HUES6 (cell line): ENCODE data around the gene NDN.
"Not testable (repeated sequence)": the region's sequence is repeated elsewhere in the genome, so short reads cannot be mapped to it uniquely, and the experiment has no call there.

Experiments used
- H3K27ac ChIP-seq: 2 replicates; pipeline ENCODE4 v1.7.0; 2013; ENCODE audit warnings: low read depth, mild to moderate bottlenecking, low read length, inconsistent platforms
- H3K27me3 ChIP-seq: 2 replicates; pipeline ENCODE4 v1.6.1; 2013; ENCODE audit warnings: low read length; ENCODE audit not compliant: control insufficient read depth, insufficient read depth
- H3K36me3 ChIP-seq: 2 replicates; pipeline ENCODE4 v1.6.1; 2013; ENCODE audit warnings: low read length; ENCODE audit not compliant: control insufficient read depth, insufficient read depth
- H3K4me1 ChIP-seq: 2 replicates; pipeline ENCODE4 v1.6.1; 2013; ENCODE audit warnings: low read length; ENCODE audit not compliant: control insufficient read depth, insufficient read depth
- H3K4me3 ChIP-seq: 2 replicates; pipeline ENCODE4 v1.5.1; 2013; ENCODE audit warnings: low read depth, low read length
- H3K9ac ChIP-seq: one replicate; pipeline ENCODE4 v1.6.1; 2013; ENCODE audit warnings: mild to moderate bottlenecking, low read length
- H3K9me3 ChIP-seq: 2 replicates; pipeline ENCODE4 v1.6.1; 2013; ENCODE audit warnings: low read depth, low read length; ENCODE audit not compliant: control insufficient read depth, insufficient read depth

Gene NDN, protein sequence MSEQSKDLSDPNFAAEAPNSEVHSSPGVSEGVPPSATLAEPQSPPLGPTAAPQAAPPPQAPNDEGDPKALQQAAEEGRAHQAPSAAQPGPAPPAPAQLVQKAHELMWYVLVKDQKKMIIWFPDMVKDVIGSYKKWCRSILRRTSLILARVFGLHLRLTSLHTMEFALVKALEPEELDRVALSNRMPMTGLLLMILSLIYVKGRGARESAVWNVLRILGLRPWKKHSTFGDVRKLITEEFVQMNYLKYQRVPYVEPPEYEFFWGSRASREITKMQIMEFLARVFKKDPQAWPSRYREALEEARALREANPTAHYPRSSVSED

DNA sequence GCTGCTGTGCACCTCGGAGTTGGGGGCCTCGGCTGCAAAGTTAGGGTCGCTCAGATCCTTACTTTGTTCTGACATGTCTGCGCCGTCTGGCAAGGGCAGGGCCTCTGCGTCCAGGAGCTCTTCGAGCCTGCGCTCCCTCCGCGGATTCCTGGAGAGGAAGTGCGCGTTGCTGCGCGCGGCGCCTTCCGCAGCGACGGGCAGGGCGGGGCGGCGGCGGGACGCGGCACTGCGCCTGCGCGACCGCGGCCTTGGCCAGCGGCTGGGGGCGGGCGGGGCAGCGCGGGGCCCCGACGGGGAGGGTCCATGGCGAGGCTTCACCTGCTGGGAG is at the start of gene NDN:
Gene NDN, minus strand, starts transcription at position 163 of the 328 bp plus-strand sequence. Its CDS starts 88 bp downstream, at position 75.
- Histone ChIP-seq H3K4me3 (peak within 1 kb of the TSS; percentile 78), H3K4me1 (no peaks in the 10 kb centered on the region), H3K9ac (peak within 1 kb of the TSS; percentile 46), H3K36me3 (no peaks in the 10 kb centered on the region), H3K9me3 (peaks cover 11% of the 10 kb centered on the region; the same call in 1 of the 2 replicates), H3K27ac (no peak within 1 kb of the TSS), H3K27me3 (no peaks in the 10 kb centered on the region; the same call in 1 of the 2 replicates)

DNA sequence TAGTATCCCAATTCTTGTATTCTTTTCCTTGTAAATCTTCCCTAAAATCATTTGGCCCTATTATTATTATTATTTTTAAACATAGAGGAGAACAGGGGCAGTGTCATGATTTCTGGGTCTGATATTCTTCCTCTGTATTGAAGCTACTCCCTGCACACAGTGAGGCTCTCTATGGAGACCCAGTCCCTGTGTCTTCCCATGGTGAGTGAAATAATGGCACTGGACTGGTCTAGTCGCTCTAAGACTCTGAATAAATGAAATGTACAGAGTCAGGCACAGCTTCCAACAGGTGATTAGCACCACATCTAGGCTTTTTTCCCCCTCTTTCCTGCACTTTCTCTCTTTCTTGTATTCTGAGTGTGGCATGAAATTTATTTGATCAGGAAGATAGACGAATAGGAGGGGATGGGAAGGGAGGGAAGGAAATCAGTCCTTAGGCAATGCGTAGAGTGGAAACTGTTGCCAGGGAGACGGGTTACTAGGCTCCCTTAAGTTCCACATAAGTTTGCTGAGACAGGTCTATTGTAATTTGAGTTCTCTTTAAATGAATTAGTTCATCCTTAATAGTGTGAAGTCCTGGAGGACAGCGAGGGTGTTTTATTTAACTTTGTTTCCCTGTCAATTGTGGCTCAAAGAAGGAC is 49.0 kb upstream of the NDN start:
- peaks cover 12% of the 10 kb centered on the region; the same call in 1 of the 2 replicates for H3K9me3 ChIP-seq
- no peak overlapping the region for H3K27ac ChIP-seq
- no peaks in the 10 kb centered on the region for H3K27me3 ChIP-seq
- no peak overlapping the region for H3K9ac ChIP-seq
- H3K4me3 ChIP-seq: no peak overlapping the region
- H3K4me1 ChIP-seq: no peaks in the 10 kb centered on the region
- H3K36me3 ChIP-seq: no peaks in the 10 kb centered on the region

DNA sequence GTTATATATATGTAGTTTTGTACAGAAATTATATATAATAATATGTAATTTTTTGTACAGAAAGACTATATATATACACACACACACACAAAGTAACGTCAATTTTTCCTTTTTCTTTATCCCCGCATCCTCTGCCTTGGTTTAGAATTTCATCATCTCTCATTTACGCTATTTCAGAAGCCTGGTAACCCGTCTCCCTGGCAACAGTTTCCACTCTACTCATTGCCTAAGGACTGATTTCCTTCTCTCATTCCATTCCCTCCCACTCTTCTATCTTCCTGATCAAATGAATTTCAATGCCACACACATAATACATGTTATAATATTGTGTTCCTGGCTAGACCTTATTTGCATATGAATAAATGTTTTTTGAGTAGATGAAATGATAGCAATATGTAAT is 47.8 kb upstream of the NDN start:
- H3K9me3 ChIP-seq: peaks cover 11% of the 10 kb centered on the region; the same call in 1 of the 2 replicates
- H3K36me3 ChIP-seq: no peaks in the 10 kb centered on the region
- H3K9ac ChIP-seq: no peak overlapping the region
- no peaks in the 10 kb centered on the region for H3K27me3 ChIP-seq
- H3K27ac ChIP-seq: no peak overlapping the region
- no peaks in the 10 kb centered on the region for H3K4me1 ChIP-seq
- no peak overlapping the region for H3K4me3 ChIP-seq

DNA sequence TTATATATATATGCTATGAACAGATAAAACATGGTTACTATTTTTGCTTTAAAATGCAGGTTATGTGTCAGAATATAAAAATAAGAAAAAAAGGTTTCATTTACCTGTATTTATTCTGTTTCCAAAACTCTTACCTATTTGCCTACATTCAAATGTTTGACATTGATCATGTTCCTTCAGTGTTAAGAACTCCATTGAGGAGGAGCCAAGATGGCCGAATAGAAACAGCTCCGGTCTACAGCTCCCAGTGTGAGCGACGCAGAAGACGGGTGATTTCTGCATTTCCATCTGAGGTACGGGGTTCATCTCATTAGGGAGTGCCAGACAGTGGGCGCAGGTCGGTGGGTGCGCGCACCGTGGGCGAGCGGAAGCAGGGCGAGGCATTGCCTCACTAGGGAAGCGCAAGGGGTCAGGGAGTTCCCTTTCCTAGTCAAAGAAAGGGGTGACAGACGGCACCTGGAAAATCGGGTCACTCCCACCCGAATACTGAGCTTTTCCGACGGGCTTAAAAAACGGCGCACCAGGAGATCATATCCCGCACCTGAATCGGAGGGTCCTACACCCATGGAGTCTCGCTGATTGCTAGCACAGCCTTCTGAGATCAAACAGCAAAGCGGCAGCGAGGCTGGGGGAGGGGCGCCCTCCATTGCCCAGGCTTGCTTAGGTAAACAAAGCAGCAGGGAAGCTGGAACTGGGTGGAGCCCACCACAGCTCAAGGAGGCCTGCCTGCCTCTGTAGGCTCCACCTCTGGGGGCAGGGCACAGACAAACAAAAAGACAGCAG is 27.0 kb upstream of the NDN start:
- not testable (repeated sequence) for H3K36me3 ChIP-seq, H3K27me3 ChIP-seq, H3K4me1 ChIP-seq
- Histone ChIP-seq H3K9me3 (peaks cover 23% of the 10 kb centered on the region; the same call in 1 of the 2 replicates), H3K4me3 (peak overlapping the region; percentile 71), H3K9ac (peak overlapping the region; percentile 85), H3K27ac (peak overlapping the region; percentile 33; the same call in 1 of the 2 replicates)

DNA sequence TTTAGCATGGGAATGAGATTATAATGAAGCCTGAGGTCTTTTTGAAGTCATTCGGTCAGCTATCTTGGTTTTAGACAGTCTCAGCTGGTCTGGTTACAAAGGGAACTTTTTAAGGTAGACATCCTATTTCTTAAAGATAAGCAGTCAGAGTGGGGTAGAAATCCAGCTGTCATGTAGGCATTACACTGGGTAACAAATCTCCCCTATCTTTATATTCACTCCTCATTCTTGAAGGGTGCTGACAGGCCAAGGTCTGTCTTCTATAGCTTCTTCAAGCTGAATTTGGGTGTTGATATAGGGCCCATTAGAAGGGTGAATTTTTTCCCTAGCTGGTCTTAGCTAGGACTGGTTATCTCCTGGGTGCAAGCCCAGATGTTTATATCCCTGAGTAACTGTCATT is 21.2 kb upstream of the NDN start:
- Histone ChIP-seq H3K27me3 (no peaks in the 10 kb centered on the region), H3K27ac (no peak overlapping the region), H3K9me3 (peaks cover 34% of the 10 kb centered on the region; the same call in 1 of the 2 replicates), H3K36me3 (no peaks in the 10 kb centered on the region; the same call in 1 of the 2 replicates), H3K4me3 (no peak overlapping the region), H3K4me1 (no peaks in the 10 kb centered on the region), H3K9ac (no peak overlapping the region)

GRCh38 chr15:23695282-23695681 is 8.2 kb upstream of the NDN start:
- Histone ChIP-seq H3K36me3 (no peaks in the 10 kb centered on the region), H3K4me3 (no peak overlapping the region), H3K27me3 (no peaks in the 10 kb centered on the region), H3K4me1 (no peaks in the 10 kb centered on the region), H3K27ac (no peak overlapping the region), H3K9ac (no peak overlapping the region), H3K9me3 (peaks cover 20% of the 10 kb centered on the region; the same call in 1 of the 2 replicates)

DNA sequence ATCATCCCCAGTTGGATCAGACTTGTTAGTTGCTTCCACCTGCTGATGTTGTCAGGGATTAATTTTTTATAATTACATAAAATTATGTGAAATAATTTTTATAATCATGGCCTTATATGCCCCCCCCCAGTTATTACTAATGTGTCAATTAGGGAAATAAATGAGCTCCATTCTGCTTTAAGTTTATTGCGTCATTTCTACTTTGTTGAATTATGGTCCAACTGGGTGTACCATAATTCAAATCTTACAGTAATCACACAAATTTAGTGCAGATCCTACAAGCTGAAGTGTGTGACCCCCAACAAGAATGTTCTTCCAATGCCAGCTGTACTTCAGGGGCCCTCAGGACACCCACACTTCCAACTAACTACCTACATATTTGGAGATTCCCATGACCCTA is 7.5 kb upstream of the NDN start:
- Histone ChIP-seq H3K4me3 (no peak overlapping the region), H3K27ac (no peak overlapping the region), H3K36me3 (no peaks in the 10 kb centered on the region), H3K4me1 (no peaks in the 10 kb centered on the region), H3K9me3 (peaks cover 21% of the 10 kb centered on the region; the same call in 1 of the 2 replicates), H3K27me3 (no peaks in the 10 kb centered on the region), H3K9ac (no peak overlapping the region)

DNA sequence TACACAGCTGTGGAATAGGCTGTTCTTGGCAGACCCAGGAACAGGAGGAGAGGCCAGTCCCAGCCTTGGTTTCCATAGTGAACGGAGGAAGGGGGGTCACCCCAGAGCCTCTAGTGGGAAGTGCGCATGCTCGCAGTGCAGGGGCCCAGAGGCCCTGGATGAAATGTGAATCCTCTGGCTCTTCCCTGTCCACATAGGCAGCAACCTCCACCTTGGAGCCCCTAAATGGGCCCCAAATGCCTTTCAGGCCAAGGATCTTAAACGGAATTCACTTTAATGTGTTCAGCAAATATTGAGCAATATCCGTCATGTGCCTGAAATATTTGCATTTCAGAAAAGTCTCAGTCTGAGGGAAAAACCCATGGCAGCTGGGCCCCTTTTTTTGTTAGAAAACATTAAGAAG is 3.3 kb upstream of the NDN start:
- Histone ChIP-seq H3K36me3 (no peaks in the 10 kb centered on the region), H3K27me3 (no peaks in the 10 kb centered on the region), H3K27ac (no peak overlapping the region), H3K4me3 (no peak overlapping the region), H3K9me3 (peaks cover 28% of the 10 kb centered on the region; the same call in 1 of the 2 replicates), H3K9ac (no peak overlapping the region), H3K4me1 (no peaks in the 10 kb centered on the region)

GRCh38 chr15:23690015-23690414 is 2.9 kb upstream of the NDN start:
- Histone ChIP-seq H3K36me3 (no peaks in the 10 kb centered on the region), H3K9me3 (peaks cover 27% of the 10 kb centered on the region; the same call in 1 of the 2 replicates), H3K27me3 (no peaks in the 10 kb centered on the region), H3K4me3 (no peak overlapping the region), H3K27ac (no peak overlapping the region), H3K4me1 (no peaks in the 10 kb centered on the region), H3K9ac (no peak overlapping the region)

DNA sequence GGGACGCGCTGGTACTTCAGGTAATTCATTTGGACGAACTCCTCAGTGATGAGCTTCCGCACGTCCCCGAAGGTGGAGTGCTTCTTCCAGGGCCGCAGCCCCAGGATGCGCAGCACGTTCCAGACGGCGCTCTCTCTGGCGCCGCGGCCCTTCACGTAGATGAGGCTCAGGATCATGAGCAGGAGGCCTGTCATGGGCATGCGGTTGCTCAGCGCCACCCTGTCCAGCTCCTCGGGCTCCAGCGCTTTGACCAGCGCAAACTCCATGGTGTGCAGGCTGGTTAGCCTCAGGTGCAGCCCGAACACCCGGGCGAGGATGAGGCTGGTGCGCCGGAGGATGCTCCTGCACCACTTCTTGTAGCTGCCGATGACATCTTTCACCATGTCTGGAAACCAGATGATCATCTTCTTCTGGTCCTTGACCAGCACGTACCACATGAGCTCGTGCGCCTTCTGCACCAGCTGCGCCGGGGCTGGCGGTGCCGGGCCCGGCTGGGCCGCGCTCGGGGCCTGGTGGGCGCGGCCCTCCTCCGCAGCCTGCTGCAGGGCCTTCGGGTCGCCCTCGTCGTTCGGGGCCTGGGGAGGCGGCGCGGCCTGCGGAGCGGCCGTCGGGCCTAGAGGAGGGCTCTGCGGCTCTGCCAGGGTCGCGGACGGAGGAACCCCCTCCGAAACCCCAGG is 501 bp downstream of the NDN start:
- no peaks in the 10 kb centered on the region for H3K36me3 ChIP-seq
- H3K27ac ChIP-seq: no peak overlapping the region
- H3K9ac ChIP-seq: peak overlapping the region; percentile 46
- no peaks in the 10 kb centered on the region for H3K4me1 ChIP-seq
- H3K9me3 ChIP-seq: peaks cover 11% of the 10 kb centered on the region; the same call in 1 of the 2 replicates
- peak overlapping the region; percentile 78 for H3K4me3 ChIP-seq
- no peaks in the 10 kb centered on the region; the same call in 1 of the 2 replicates for H3K27me3 ChIP-seq
